HG03442 (cell line): ENCODE data around the gene CDH22.

Source experiments
- ATAC-seq: cut with Tn5 transposase; IDR thresholded peaks from one replicate; pipeline ENCODE4 v1.9.1; 2021; ENCODE audit warnings: mild to moderate bottlenecking, moderate library complexity; ENCODE audit not compliant: unreplicated experiment

CDH22 gene

GRCh38 chr20:46128310-46129151 lies 179.8 kb downstream of the CDH22 start:
- no peak for ATAC-seq

- no peak for ATAC-seq
Measured at GRCh38 chr20:46127396-46128010, 180.8 kb downstream of the CDH22 start.

GRCh38 chr20:46126440-46127056 lies 181.8 kb downstream of the CDH22 start:
- ATAC-seq: no peak
